ENCODE measurements around the gene MATN3. TPM values are rescaled to one million over a fixed set of nuclear protein-coding genes. Genes with fewer than 3 reads are reported as not detected.

The MATN3 gene
- total RNA-seq = under 1 TPM; 0.12 to 0.13 TPM

GRCh38 chr2:20012282-20013125, at the start of gene MATN3:
MATN3 (minus strand) TSS chr2:20012668; CDS start chr2:20012631, 37 bp downstream.
- peak within 1 kb of the TSS in 1 of 2 donors; percentile 69 for H3K9ac ChIP-seq (ENCODE audit: low read depth in 2 of 2, low read length in 2 of 2)
- H3K27me3 ChIP-seq = peaks cover 15% of the 10 kb centered on the region
- H3K27ac ChIP-seq = no peak within 1 kb of the TSS
- H3K4me1 ChIP-seq = no peaks in the 10 kb centered on the region
- intact Hi-C loops (cut with DNase I) = loop anchor here (5.0 kb wide), 1 partner anchor 45 kb away; no protein-coding TSS in a partner anchor
- H3K9me3 ChIP-seq = no peaks in the 10 kb centered on the region
- H3K4me3 ChIP-seq = peak within 1 kb of the TSS; percentile 47
- H3K36me3 ChIP-seq = no peaks in the 10 kb centered on the region
- TF ChIP-seq CTCF (IDR thresholded peaks at IDR 0.05) = no peak
- peak; percentile 48 for DNase-seq

DNA sequence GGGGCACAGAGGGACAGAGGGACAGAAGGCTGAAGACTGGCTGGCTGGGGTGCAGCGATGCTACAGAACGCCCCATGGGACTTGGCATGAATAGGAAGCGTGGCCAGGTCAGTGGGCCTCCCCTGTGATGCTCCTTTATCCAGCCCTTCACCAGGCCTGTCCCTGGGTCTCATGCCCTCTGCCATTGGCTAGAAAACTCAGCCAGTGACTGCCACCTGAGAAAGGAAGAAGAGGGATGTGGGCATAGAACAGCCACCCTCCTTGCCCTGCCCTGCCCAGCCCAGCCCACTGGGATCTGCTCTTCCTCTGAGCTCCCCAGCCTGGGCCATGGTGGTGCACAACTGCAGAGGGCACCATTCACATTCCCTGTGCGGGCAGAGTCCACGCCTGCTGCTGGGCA, 49.5 kb upstream of the MATN3 start:
- Histone ChIP-seq H3K36me3 (no peaks in the 10 kb centered on the region), H3K27ac (peak overlapping the region; percentile 24), H3K9ac (ENCODE audit: low read depth in 2 of 2, low read length in 2 of 2) (no peak overlapping the region), H3K4me1 (peaks cover 10% of the 10 kb centered on the region), H3K27me3 (no peaks in the 10 kb centered on the region), H3K9me3 (no peaks in the 10 kb centered on the region), H3K4me3 (no peak overlapping the region)
- no peak for TF ChIP-seq CTCF (IDR thresholded peaks at IDR 0.05)
- intact Hi-C loops (cut with DNase I) = no loop called here
- DNase-seq = no peak

DNA sequence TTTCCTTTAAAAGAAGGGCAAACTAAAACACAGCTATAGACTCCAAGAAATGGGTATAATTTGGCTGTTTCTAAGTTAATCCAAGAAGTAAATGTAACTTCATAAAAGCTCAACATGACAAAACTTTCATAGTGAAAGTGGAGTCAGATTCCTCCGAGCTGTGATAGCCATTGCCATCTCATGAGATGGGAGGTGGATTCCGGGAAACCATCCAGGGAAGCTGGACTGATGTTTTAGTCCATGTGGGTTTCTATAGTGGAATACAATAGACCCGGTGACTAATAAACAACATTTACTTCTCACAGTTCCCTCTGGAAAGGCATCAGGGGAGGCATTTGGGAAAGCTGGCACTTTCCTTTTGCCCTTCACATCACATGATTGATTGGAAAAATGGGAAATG, 49.0 kb upstream of the MATN3 start:
- H3K36me3 ChIP-seq = no peaks in the 10 kb centered on the region
- peaks cover 8% of the 10 kb centered on the region for H3K4me1 ChIP-seq
- no peak overlapping the region for H3K4me3 ChIP-seq
- intact Hi-C loops (cut with DNase I) = no loop called here
- DNase-seq = no peak
- no peak overlapping the region for H3K27ac ChIP-seq
- no peaks in the 10 kb centered on the region for H3K27me3 ChIP-seq
- no peaks in the 10 kb centered on the region for H3K9me3 ChIP-seq
- H3K9ac ChIP-seq (ENCODE audit: low read depth in 2 of 2, low read length in 2 of 2) = no peak overlapping the region
- TF ChIP-seq CTCF (IDR thresholded peaks at IDR 0.05) = no peak

DNA sequence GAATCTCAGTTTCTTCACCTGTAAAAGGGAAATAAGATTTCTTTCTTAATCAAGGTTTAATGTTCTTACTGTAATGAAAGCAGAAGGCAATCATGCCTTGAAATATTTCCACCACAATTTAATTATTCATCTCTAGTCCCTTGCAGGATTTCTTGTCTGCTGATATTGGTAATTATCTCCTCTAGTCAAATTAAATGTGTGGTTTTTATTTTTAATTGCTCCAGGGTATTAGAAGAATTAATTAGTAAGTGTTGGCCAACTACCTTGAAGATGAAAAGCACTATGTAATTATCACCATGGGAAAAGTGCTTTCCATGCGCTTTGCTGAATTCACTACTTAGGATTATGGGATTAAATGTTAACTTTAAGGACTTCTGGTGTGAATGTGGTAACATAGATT, 47.6 kb upstream of the MATN3 start:
- intact Hi-C loops (cut with DNase I) = no loop called here
- H3K4me1 ChIP-seq = no peaks in the 10 kb centered on the region
- H3K9me3 ChIP-seq = no peaks in the 10 kb centered on the region
- no peak overlapping the region for H3K4me3 ChIP-seq
- no peak for DNase-seq
- H3K36me3 ChIP-seq = no peaks in the 10 kb centered on the region
- no peaks in the 10 kb centered on the region for H3K27me3 ChIP-seq
- no peak overlapping the region for H3K9ac ChIP-seq (ENCODE audit: low read depth in 2 of 2, low read length in 2 of 2)
- TF ChIP-seq CTCF (IDR thresholded peaks at IDR 0.05) = no peak
- no peak overlapping the region for H3K27ac ChIP-seq

DNA sequence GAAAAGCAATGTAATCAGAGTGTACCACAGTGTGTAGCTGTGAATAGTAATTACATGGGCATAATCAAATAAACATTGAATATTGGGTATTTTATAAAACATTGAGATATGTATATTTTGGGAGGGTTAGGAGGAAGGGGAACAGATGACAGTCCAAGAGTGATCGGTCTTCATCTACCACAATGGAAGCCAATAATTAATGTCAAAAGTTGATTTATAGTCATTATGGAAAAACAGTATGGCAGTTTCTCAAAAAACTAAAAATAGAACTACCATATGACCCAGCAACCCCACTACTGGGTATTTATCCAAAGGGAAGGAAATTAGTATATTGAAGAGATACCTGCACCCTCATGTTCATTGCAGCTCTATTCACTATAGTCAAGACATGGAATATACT, 44.8 kb upstream of the MATN3 start:
- intact Hi-C loops (cut with DNase I) = loop anchor here (5.0 kb wide), 1 partner anchor 45 kb away; the partner anchor contains the start of gene MATN3
- no peaks in the 10 kb centered on the region for H3K27me3 ChIP-seq

More for the DNA sequence above, 44.8 kb upstream of the MATN3 start:
- no peak for TF ChIP-seq CTCF (IDR thresholded peaks at IDR 0.05)
- Histone ChIP-seq H3K4me3 (no peak overlapping the region), H3K4me1 (no peaks in the 10 kb centered on the region), H3K27ac (no peak overlapping the region), H3K9ac (ENCODE audit: low read depth in 2 of 2, low read length in 2 of 2) (no peak overlapping the region), H3K36me3 (no peaks in the 10 kb centered on the region), H3K9me3 (no peaks in the 10 kb centered on the region)
- DNase-seq = no peak
